C4-2B (cell line): ENCODE measurements around the gene MARCHF4.

ENCODE experiments used
- ZFX ChIP-seq: fragments of 450-650 bp; IDR thresholded peaks from 2 replicates; pipeline ENCODE4 v1.6.1; 2017
- TF ChIP-seq, protein P1 (sequence below): fragments of 450-650 bp; conservative IDR thresholded peaks from 2 replicates; pipeline ENCODE4 v1.5.1; 2017; ENCODE audit warnings: mild to moderate bottlenecking

DNA sequence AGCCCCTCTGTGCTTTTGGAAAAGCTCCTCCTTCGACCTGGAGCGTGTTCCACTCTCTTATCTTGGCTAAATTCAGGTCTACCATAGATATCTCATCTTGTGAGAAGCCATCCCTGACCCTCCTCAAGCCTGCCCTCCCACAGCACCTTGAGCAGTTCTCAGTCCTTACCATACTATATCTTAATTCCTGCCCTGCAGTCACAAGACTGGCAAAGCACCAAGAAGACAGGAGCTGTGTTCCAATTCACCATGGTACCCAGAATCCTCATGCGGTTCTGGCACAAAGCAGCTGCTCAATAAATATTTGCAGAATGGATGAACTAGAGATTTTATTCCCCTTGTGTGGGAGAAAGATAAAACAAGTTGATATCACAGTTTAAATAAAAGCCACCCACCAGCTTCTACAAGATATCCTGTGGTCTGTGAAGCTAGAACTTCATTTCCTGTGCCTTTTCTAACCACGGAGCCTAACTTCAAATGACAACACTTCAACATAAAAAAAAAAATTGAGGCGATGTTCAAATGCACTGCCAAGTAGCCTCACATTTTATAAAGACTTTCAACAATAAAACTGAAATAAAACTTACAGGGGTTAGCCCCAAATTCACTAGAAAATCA, 19.5 kb downstream of the MARCHF4 start:
- TF ChIP-seq, protein P1, sequence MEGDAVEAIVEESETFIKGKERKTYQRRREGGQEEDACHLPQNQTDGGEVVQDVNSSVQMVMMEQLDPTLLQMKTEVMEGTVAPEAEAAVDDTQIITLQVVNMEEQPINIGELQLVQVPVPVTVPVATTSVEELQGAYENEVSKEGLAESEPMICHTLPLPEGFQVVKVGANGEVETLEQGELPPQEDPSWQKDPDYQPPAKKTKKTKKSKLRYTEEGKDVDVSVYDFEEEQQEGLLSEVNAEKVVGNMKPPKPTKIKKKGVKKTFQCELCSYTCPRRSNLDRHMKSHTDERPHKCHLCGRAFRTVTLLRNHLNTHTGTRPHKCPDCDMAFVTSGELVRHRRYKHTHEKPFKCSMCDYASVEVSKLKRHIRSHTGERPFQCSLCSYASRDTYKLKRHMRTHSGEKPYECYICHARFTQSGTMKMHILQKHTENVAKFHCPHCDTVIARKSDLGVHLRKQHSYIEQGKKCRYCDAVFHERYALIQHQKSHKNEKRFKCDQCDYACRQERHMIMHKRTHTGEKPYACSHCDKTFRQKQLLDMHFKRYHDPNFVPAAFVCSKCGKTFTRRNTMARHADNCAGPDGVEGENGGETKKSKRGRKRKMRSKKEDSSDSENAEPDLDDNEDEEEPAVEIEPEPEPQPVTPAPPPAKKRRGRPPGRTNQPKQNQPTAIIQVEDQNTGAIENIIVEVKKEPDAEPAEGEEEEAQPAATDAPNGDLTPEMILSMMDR: no peak
- no peak for TF ChIP-seq ZFX
